Measurements from ENCODE around the gene RALGAPB. TPM values are rescaled to one million over a fixed set of nuclear protein-coding genes. Genes with fewer than 3 reads are reported as not detected.

RALGAPB gene
- total RNA-seq, 1 donor: 42.7 TPM

- TF ChIP-seq, protein P1, sequence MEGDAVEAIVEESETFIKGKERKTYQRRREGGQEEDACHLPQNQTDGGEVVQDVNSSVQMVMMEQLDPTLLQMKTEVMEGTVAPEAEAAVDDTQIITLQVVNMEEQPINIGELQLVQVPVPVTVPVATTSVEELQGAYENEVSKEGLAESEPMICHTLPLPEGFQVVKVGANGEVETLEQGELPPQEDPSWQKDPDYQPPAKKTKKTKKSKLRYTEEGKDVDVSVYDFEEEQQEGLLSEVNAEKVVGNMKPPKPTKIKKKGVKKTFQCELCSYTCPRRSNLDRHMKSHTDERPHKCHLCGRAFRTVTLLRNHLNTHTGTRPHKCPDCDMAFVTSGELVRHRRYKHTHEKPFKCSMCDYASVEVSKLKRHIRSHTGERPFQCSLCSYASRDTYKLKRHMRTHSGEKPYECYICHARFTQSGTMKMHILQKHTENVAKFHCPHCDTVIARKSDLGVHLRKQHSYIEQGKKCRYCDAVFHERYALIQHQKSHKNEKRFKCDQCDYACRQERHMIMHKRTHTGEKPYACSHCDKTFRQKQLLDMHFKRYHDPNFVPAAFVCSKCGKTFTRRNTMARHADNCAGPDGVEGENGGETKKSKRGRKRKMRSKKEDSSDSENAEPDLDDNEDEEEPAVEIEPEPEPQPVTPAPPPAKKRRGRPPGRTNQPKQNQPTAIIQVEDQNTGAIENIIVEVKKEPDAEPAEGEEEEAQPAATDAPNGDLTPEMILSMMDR (IDR thresholded peaks at IDR 0.05; ENCODE audit: extremely low read depth, low read depth, low read length): no peak
- H3K4me3 ChIP-seq (ENCODE audit: insufficient read depth, low read length): no peak overlapping the region
- no peaks in the 10 kb centered on the region for H3K36me3 ChIP-seq (ENCODE audit: insufficient read depth, low read length)
- H4K20me1 ChIP-seq (ENCODE audit: insufficient read depth, low read length): no peaks in the 10 kb centered on the region
- H3K9me3 ChIP-seq (ENCODE audit: low read depth, low read length): no peaks in the 10 kb centered on the region
- H3K4me2 ChIP-seq (ENCODE audit: insufficient read depth, low read length): no peak overlapping the region
- peaks cover 5% of the 10 kb centered on the region for H3K27me3 ChIP-seq (ENCODE audit: insufficient read depth, low read length)
- no peak overlapping the region for H3K27ac ChIP-seq (ENCODE audit: low read depth, low read length)
- no peak for DNase-seq (ENCODE audit: insufficient read length, low spot score, missing footprints)
- H3K4me1 ChIP-seq (ENCODE audit: insufficient read depth, low read length): no peaks in the 10 kb centered on the region
- no peak overlapping the region for H2AFZ ChIP-seq (ENCODE audit: low read length)
- no peaks in the 10 kb centered on the region for H3K79me2 ChIP-seq (ENCODE audit: insufficient read depth, low read length)
Observed at GRCh38 chr20:38466171-38466570, 6.5 kb upstream of the RALGAPB start.

DNA sequence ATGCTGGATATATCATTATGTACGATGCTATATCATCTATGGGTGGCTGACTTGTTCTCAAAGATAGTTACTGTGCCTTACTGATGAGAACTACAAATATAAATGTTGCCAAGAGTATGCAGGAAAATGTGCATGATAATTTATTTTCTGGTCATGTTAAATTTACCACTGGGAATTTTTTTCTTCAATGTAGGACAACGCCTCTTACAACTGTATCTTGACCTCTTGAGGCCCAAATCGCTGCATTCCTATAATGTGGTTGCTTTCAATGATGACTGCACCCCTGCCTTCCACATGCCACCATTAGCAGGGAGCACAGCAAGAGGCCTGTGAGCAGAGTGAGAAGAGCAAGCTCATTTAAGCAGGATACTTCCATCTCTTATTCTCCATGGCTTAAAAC lies 5.7 kb upstream of the RALGAPB start:
- no peaks in the 10 kb centered on the region for H3K9me3 ChIP-seq (ENCODE audit: low read depth, low read length)
- TF ChIP-seq, protein P1 (IDR thresholded peaks at IDR 0.05; ENCODE audit: extremely low read depth, low read depth, low read length): no peak
- no peak overlapping the region for H3K4me3 ChIP-seq (ENCODE audit: insufficient read depth, low read length)
- H3K4me1 ChIP-seq (ENCODE audit: insufficient read depth, low read length): no peaks in the 10 kb centered on the region
- H2AFZ ChIP-seq (ENCODE audit: low read length): no peak overlapping the region
- no peak for DNase-seq (ENCODE audit: insufficient read length, low spot score, missing footprints)
- no peak overlapping the region for H3K4me2 ChIP-seq (ENCODE audit: insufficient read depth, low read length)
- H3K36me3 ChIP-seq (ENCODE audit: insufficient read depth, low read length): no peaks in the 10 kb centered on the region
- no peaks in the 10 kb centered on the region for H3K79me2 ChIP-seq (ENCODE audit: insufficient read depth, low read length)
- no peaks in the 10 kb centered on the region for H4K20me1 ChIP-seq (ENCODE audit: insufficient read depth, low read length)
- no peak overlapping the region for H3K27ac ChIP-seq (ENCODE audit: low read depth, low read length)
- peaks cover 5% of the 10 kb centered on the region for H3K27me3 ChIP-seq (ENCODE audit: insufficient read depth, low read length)

DNA sequence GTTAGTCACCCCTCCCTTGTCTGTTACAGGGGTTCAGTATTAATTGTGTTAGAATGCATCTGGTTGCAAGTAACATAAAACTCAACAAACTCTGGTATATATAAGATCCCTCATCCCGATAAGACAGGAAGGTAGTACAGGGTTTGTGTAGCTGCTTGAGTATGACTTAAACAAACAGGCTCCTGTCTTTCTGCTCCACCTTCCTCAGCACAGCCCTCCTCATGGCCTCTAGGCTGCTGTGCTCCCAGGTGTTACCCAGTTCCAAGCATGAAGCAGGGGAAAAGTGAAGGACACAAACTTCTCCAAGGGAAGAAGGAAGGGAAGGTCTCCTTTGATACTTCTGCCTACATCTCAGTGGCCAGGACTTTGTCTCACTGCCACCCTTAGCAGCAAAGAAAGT lies 1.4 kb upstream of the RALGAPB start:
- H2AFZ ChIP-seq (ENCODE audit: low read length): peak overlapping the region; percentile 95
- H3K4me3 ChIP-seq (ENCODE audit: insufficient read depth, low read length): no peak overlapping the region
- H3K4me1 ChIP-seq (ENCODE audit: insufficient read depth, low read length): peaks cover 11% of the 10 kb centered on the region
- TF ChIP-seq, protein P1 (IDR thresholded peaks at IDR 0.05; ENCODE audit: extremely low read depth, low read depth, low read length): no peak
- no peaks in the 10 kb centered on the region for H3K9me3 ChIP-seq (ENCODE audit: low read depth, low read length)
- peaks cover 5% of the 10 kb centered on the region for H3K27me3 ChIP-seq (ENCODE audit: insufficient read depth, low read length)
- no peak overlapping the region for H3K27ac ChIP-seq (ENCODE audit: low read depth, low read length)
- no peak for DNase-seq (ENCODE audit: insufficient read length, low spot score, missing footprints)
- H3K79me2 ChIP-seq (ENCODE audit: insufficient read depth, low read length): peaks cover 35% of the 10 kb centered on the region
- H4K20me1 ChIP-seq (ENCODE audit: insufficient read depth, low read length): peaks cover 28% of the 10 kb centered on the region
- H3K36me3 ChIP-seq (ENCODE audit: insufficient read depth, low read length): no peaks in the 10 kb centered on the region
- no peak overlapping the region for H3K4me2 ChIP-seq (ENCODE audit: insufficient read depth, low read length)

DNA sequence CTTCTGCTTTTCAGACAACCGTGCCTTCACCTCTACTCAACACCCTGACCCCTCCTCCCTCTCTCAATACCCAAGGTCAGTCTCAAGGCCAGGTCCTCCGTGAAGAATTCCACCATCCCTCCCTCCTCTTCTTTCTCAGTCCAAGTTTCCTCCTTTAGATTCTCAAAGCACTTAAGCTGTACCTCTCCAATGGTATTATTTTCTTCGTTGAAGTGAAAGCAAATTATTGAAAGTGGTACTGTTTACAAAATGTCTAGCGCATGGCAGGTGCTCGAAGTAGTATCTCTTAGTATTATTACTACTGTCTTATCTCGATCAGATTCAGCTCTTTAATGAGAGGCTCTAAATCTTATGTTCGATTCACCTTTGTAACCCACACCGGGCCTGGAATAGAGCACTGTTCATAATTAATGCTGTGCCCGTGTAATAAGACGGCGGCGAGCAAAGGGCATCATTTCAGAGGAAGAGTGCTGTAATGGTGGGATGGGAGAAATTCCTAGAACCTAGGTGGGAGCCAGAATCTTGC lies 593 bp upstream of the RALGAPB start:
- Histone ChIP-seq H3K4me2 (ENCODE audit: insufficient read depth, low read length) (peak overlapping the region; percentile 96), H3K9me3 (ENCODE audit: low read depth, low read length) (no peaks in the 10 kb centered on the region), H2AFZ (ENCODE audit: low read length) (peak overlapping the region; percentile 95), H4K20me1 (ENCODE audit: insufficient read depth, low read length) (peaks cover 36% of the 10 kb centered on the region), H3K4me3 (ENCODE audit: insufficient read depth, low read length) (peak overlapping the region; percentile 85), H3K79me2 (ENCODE audit: insufficient read depth, low read length) (peaks cover 43% of the 10 kb centered on the region), H3K27me3 (ENCODE audit: insufficient read depth, low read length) (peaks cover 5% of the 10 kb centered on the region), H3K4me1 (ENCODE audit: insufficient read depth, low read length) (peaks cover 11% of the 10 kb centered on the region), H3K27ac (ENCODE audit: low read depth, low read length) (peak overlapping the region; percentile 4), H3K36me3 (ENCODE audit: insufficient read depth, low read length) (no peaks in the 10 kb centered on the region)
- TF ChIP-seq, protein P1 (IDR thresholded peaks at IDR 0.05; ENCODE audit: extremely low read depth, low read depth, low read length): no peak
- DNase-seq (ENCODE audit: insufficient read length, low spot score, missing footprints): no peak
